ENCODE data around the gene DAB1.
"Not testable (repeated sequence)": the region's sequence is repeated elsewhere in the genome, so short reads cannot be mapped to it uniquely, and the experiment has no call there.

The DAB1 gene

GRCh38 chr1:57118948-57119603, 304.8 kb downstream of the DAB1 start:
- DNase-seq (ENCODE audit: low spot score) = no peak

GRCh38 chr1:57117753-57118152, 306.1 kb downstream of the DAB1 start:
- no peak for DNase-seq (ENCODE audit: low spot score)

GRCh38 chr1:57116871-57117270, 307.0 kb downstream of the DAB1 start:
- DNase-seq (ENCODE audit: low spot score) = no peak

- no peak for DNase-seq (ENCODE audit: low spot score)
These were observed 308.7 kb downstream of the DAB1 start for GRCh38 chr1:57115030-57115614.

- no peak for DNase-seq (ENCODE audit: low spot score)
These were observed 311.7 kb downstream of the DAB1 start for GRCh38 chr1:57112148-57112547.

- DNase-seq (ENCODE audit: low spot score) = no peak
These were observed 312.7 kb downstream of the DAB1 start for GRCh38 chr1:57111175-57111574.

GRCh38 chr1:57109883-57110282, 314.0 kb downstream of the DAB1 start:
- no peak for DNase-seq (ENCODE audit: low spot score)

- DNase-seq (ENCODE audit: low spot score) = no peak
These were observed 314.6 kb downstream of the DAB1 start for GRCh38 chr1:57109247-57109646.

GRCh38 chr1:57106296-57106695, 317.6 kb downstream of the DAB1 start:
- no peak for DNase-seq (ENCODE audit: low spot score)

- DNase-seq (ENCODE audit: low spot score) = no peak
These were observed 321.1 kb downstream of the DAB1 start for GRCh38 chr1:57102561-57103326.

- no peak for DNase-seq (ENCODE audit: low spot score)
These were observed 322.7 kb downstream of the DAB1 start for GRCh38 chr1:57101209-57101608.

- no peak for DNase-seq (ENCODE audit: low spot score)
These were observed 329.1 kb downstream of the DAB1 start for GRCh38 chr1:57094749-57095148.

GRCh38 chr1:57093122-57093521, 330.7 kb downstream of the DAB1 start:
- DNase-seq (ENCODE audit: low spot score) = no peak

GRCh38 chr1:57091642-57092041, 332.2 kb downstream of the DAB1 start:
- no peak for DNase-seq (ENCODE audit: low spot score)

GRCh38 chr1:57089855-57090254, 334.0 kb downstream of the DAB1 start:
- DNase-seq (ENCODE audit: low spot score) = no peak

GRCh38 chr1:57089221-57089620, 334.6 kb downstream of the DAB1 start:
- no peak for DNase-seq (ENCODE audit: low spot score)

- DNase-seq (ENCODE audit: low spot score) = no peak
These were observed 335.2 kb downstream of the DAB1 start for GRCh38 chr1:57088653-57089052.

GRCh38 chr1:57087660-57088059, 336.2 kb downstream of the DAB1 start:
- not testable (repeated sequence) for DNase-seq (ENCODE audit: low spot score)

- DNase-seq (ENCODE audit: low spot score) = no peak
These were observed 337.7 kb downstream of the DAB1 start for GRCh38 chr1:57086154-57086553.

GRCh38 chr1:57084701-57085100, 339.2 kb downstream of the DAB1 start:
- DNase-seq (ENCODE audit: low spot score) = no peak

- no peak for DNase-seq (ENCODE audit: low spot score)
These were observed 341.0 kb downstream of the DAB1 start for GRCh38 chr1:57082711-57083439.

GRCh38 chr1:57079454-57080157, 344.3 kb downstream of the DAB1 start:
- DNase-seq (ENCODE audit: low spot score) = no peak

All from D341Med (cell line).